Endodermal cell (in vitro differentiated cells): Measurements from ENCODE around the gene TDRD7. TPM values are rescaled to one million over a fixed set of nuclear protein-coding genes. Genes with fewer than 3 reads are reported as not detected.
A peak's percentile ranks its signal among the peaks of the same experiment; 100 is the strongest.

Source experiments
- DNase-seq: peaks from one replicate; pipeline ENCODE4 v3.0.0-alpha.2; 2017
- H3K27ac ChIP-seq: 2 replicates; pipeline ENCODE4 v1.5.1; 2013; ENCODE audit warnings: mild to moderate bottlenecking, low read depth, low read length, moderate library complexity
- H3K27me3 ChIP-seq: 2 replicates; pipeline ENCODE4 v1.6.1; 2013; ENCODE audit warnings: mild to moderate bottlenecking, low read length, moderate library complexity; ENCODE audit not compliant: insufficient read depth, control insufficient read depth, poor library complexity, severe bottlenecking
- H3K36me3 ChIP-seq: 2 replicates; pipeline ENCODE4 v1.7.0; 2013; ENCODE audit warnings: mild to moderate bottlenecking, low read length, moderate library complexity; ENCODE audit not compliant: control insufficient read depth, insufficient read depth
- H3K4me1 ChIP-seq: one replicate; pipeline ENCODE4 v1.7.0; 2013; ENCODE audit warnings: low read length; ENCODE audit not compliant: control insufficient read depth, insufficient read depth
- H3K4me3 ChIP-seq: 2 replicates; pipeline ENCODE4 v1.5.1; 2013; ENCODE audit warnings: mild to moderate bottlenecking, low read length, moderate library complexity
- H3K9ac ChIP-seq: 2 replicates; pipeline ENCODE4 v1.6.1; 2013; ENCODE audit warnings: mild to moderate bottlenecking, low read length, moderate library complexity; ENCODE audit not compliant: poor library complexity, severe bottlenecking; ENCODE audit errors: extremely low read depth
- H3K9me3 ChIP-seq: 2 replicates; pipeline ENCODE4 v1.6.1; 2013; ENCODE audit warnings: mild to moderate bottlenecking, low read length, moderate library complexity; ENCODE audit not compliant: control insufficient read depth
- H3K27ac Mint-ChIP-seq: 2 replicates; pipeline ENCODE4 v1.8.0; 2020; ENCODE audit warnings: mixed read lengths
- H3K27me3 Mint-ChIP-seq: 2 replicates; pipeline ENCODE4 v1.8.0; 2021; ENCODE audit warnings: mild to moderate bottlenecking, mixed read lengths; ENCODE audit not compliant: insufficient read depth
- H3K36me3 Mint-ChIP-seq: 2 replicates; pipeline ENCODE4 v1.8.0; 2020; ENCODE audit warnings: low read depth, mixed read lengths
- H3K4me1 Mint-ChIP-seq: 2 replicates; pipeline ENCODE4 v1.8.0; 2020; ENCODE audit warnings: mixed read lengths
- H3K4me3 Mint-ChIP-seq: 2 replicates; pipeline ENCODE4 v1.8.0; 2020; ENCODE audit warnings: mild to moderate bottlenecking, moderate library complexity, mixed read lengths
- H3K9me3 Mint-ChIP-seq: 2 replicates; pipeline ENCODE4 v1.8.0; 2020; ENCODE audit warnings: mild to moderate bottlenecking, mixed read lengths
- CTCF ChIP-seq: fragments of 200-600 bp; sonication (generic); conservative IDR thresholded peaks from 2 replicates; pipeline ENCODE4 v1.5.0; 2021; ENCODE audit warnings: antibody characterized with exemption, mild to moderate bottlenecking
- WGBS, 2 experiments: methylation state at CpG; one replicate each; pipeline versions ENCODE4 v1.1.5 to v1.1.7; 2013; ENCODE audit warnings: missing lambda C conversion rate in 2 of 2, mixed read lengths in 1 of 2; ENCODE audit not compliant: insufficient coverage in 1 of 2, insufficient read length in 1 of 2; 5-methylcytosine and 5-hydroxymethylcytosine counted together
- total RNA-seq, 2 donors: library from RNA; stranded (reverse); fragmentation: NEBNext Ultra II Directional in 1 of 2; extraction: Animal tissue kit (Norgen Biotek cat#: 25700) in 1 of 2; gene quantifications; 2 replicates in 1 of 2; 3 replicates in 1 of 2; pipeline ENCODE4 v1.2.1, GENCODE V29; 2021

TDRD7 gene
- total RNA-seq, 2 donors from 2014 or later: 25.9 to 31.9 TPM

- peak overlapping the region; percentile 73 for H3K4me3 ChIP-seq
- no peak overlapping the region for H3K27ac ChIP-seq
- H3K9ac ChIP-seq: no peak overlapping the region
- peaks cover 48% of the 10 kb centered on the region for H3K36me3 ChIP-seq
- DNase-seq: no peak
- Mint-ChIP-seq H3K9me3 (no peaks in the 10 kb centered on the region), H3K4me3 (peak overlapping the region; percentile 41), H3K4me1 (peaks cover 38% of the 10 kb centered on the region), H3K27ac (peak overlapping the region; percentile 85), H3K36me3 (peaks cover 23% of the 10 kb centered on the region), H3K27me3 (no peaks in the 10 kb centered on the region)
- H3K9me3 ChIP-seq: peaks cover 4% of the 10 kb centered on the region
- peaks cover 4% of the 10 kb centered on the region for H3K4me1 ChIP-seq
- 64 to 78% methylated on average over 1 of the region's 1 CpG for WGBS, 2 experiments
- TF ChIP-seq CTCF: no peak
- H3K27me3 ChIP-seq: no peaks in the 10 kb centered on the region
These were observed 25.2 kb downstream of the TDRD7 start for GRCh38 chr9:97437051-97437600.

- H3K4me3 ChIP-seq: no peak overlapping the region
- Mint-ChIP-seq H3K4me1 (peaks cover 38% of the 10 kb centered on the region), H3K36me3 (peaks cover 26% of the 10 kb centered on the region), H3K4me3 (no peak overlapping the region), H3K27ac (no peak overlapping the region), H3K27me3 (no peaks in the 10 kb centered on the region), H3K9me3 (no peaks in the 10 kb centered on the region)
- peaks cover 45% of the 10 kb centered on the region for H3K36me3 ChIP-seq
- no peak for TF ChIP-seq CTCF
- 89 to 97% methylated on average over 1 to 2 of the region's 2 CpGs for WGBS, 2 experiments
- peaks cover 4% of the 10 kb centered on the region for H3K4me1 ChIP-seq
- no peak overlapping the region for H3K27ac ChIP-seq
- H3K9me3 ChIP-seq: peaks cover 4% of the 10 kb centered on the region
- H3K9ac ChIP-seq: no peak overlapping the region
- DNase-seq: no peak
- no peaks in the 10 kb centered on the region for H3K27me3 ChIP-seq
These were observed 26.4 kb downstream of the TDRD7 start for GRCh38 chr9:97438257-97438656.

GRCh38 chr9:97438666-97439065, 26.8 kb downstream of the TDRD7 start:
- Histone ChIP-seq H3K36me3 (peaks cover 45% of the 10 kb centered on the region), H3K9me3 (peaks cover 4% of the 10 kb centered on the region), H3K4me3 (no peak overlapping the region), H3K4me1 (peaks cover 4% of the 10 kb centered on the region), H3K27me3 (no peaks in the 10 kb centered on the region), H3K9ac (no peak overlapping the region), H3K27ac (no peak overlapping the region)
- Mint-ChIP-seq H3K36me3 (peaks cover 24% of the 10 kb centered on the region), H3K4me1 (peaks cover 38% of the 10 kb centered on the region), H3K9me3 (no peaks in the 10 kb centered on the region), H3K27me3 (no peaks in the 10 kb centered on the region), H3K27ac (no peak overlapping the region), H3K4me3 (no peak overlapping the region)
- no peak for DNase-seq
- TF ChIP-seq CTCF: no peak
